UCSD-AML1 (cell line): ENCODE results near the gene PRAMEF12.
"Not testable (repeated sequence)": the region's sequence is repeated elsewhere in the genome, so short reads cannot be mapped to it uniquely, and the experiment has no call there.

Experiments
- DNase-seq: peaks from one replicate; lab custom pipeline; 2025; ENCODE audit not compliant: unreplicated experiment; lab: John Stamatoyannopoulos, UW

Gene PRAMEF12

GRCh38 chr1:12770620-12771019 lies 2.9 kb upstream of the PRAMEF12 start:
- DNase-seq = no peak

DNA sequence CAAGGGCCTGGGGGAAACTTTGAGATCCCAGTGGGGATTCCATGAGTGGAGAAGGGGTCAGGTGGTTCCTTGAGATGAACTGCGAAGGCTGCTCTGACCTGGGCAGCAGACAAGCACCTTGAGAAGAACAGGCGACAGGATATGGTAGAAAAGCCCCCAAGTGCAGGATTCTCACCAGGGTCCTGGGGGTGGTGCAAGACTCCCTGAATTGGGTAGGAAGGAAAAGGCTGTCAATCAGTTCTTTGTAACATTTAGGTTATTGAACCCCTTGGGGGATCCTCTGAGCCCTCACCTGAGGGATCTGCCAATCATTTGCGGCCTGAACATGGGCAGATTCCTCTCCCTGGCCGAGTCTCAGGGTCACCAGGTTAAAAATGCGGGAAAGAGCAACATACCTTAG lies 2.4 kb upstream of the PRAMEF12 start:
- no peak for DNase-seq

DNA sequence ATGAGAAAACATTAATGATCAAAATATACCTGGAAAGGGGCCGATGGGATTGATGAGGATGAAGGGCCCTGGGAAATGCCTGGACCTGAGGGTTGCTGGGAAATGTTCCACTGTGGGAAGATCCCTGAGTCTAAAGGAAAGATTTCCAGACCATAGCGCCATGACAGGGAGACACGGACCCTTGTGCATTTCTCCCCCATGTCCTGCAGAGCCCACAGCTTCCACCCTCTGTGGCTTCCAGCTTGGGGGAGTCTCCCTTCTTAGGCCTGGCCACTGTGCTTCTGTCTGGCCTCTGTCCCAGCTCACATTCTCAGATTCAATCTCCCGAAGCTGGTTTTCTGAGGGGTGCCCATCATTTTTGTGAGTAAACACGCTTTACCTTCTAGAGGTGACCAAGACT lies 1.0 kb upstream of the PRAMEF12 start:
- no peak for DNase-seq

DNA sequence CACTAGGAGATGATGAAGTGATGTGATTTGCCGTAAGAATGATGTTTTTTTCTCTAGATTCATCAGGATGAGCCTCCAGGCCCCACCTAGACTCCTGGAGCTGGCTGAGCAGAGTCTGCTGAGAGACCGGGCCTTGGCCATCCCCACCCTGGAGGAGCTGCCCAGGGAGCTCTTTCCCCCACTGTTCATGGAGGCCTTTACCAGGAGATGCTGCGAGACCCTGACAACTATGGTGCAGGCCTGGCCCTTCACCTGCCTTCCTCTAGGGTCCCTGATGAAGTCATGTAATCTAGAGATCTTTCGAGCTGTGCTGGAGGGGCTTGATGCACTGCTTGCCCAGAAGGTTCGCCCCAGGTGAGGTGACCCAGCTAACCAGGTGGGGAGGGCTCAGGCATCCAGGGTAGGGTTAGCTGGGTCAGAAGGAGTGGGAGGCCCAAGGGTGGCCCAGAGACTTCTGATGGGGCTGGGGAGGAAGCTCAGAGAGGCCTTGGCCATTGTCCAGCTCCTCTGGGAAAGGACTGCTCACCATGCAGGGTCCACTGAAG lies 1.3 kb downstream of the PRAMEF12 start:
- no peak for DNase-seq

GRCh38 chr1:12775443-12775842 lies 1.9 kb downstream of the PRAMEF12 start:
- DNase-seq = no peak

- no peak for DNase-seq
Observed at GRCh38 chr1:12776801-12777557, 3.4 kb downstream of the PRAMEF12 start.

DNA sequence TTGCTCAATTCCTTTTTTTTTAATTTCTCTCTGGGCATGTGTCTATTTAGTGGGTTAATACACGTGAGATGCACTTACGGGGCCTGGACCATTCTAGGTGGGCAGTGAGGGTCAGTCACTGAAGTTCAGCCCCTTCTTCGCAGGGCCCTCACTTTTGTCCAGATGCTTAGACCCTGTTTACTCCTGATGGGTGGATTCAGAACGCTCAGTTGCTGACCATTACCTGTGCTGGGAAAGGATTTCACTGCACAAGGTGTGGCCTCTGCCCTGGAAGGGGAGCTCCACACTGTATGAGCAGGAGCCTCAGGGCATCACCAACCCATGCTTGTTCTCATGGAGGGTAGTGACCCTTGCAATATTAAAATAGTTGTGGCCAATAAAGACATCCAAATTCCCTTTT lies 4.5 kb downstream of the PRAMEF12 start:
- DNase-seq = no peak

DNA sequence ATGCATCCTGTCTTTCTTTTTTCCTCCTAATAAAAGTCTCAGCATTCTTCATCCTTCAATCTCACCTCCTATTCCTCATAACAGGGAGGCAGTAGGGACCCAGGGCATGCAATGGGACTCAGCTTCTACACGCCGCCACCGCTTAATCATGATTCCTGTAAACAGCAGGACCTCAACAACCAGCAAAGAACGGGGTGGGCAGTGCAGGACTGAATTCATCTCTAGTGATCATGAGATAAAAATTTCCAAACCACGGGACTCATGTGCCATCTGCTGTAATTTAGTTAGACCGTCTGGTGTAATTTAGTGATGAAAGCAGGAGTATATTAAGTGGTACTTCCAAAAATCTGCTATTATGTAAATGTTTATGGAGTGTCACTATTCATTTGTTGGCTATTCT lies 5.4 kb downstream of the PRAMEF12 start:
- DNase-seq = no peak

DNA sequence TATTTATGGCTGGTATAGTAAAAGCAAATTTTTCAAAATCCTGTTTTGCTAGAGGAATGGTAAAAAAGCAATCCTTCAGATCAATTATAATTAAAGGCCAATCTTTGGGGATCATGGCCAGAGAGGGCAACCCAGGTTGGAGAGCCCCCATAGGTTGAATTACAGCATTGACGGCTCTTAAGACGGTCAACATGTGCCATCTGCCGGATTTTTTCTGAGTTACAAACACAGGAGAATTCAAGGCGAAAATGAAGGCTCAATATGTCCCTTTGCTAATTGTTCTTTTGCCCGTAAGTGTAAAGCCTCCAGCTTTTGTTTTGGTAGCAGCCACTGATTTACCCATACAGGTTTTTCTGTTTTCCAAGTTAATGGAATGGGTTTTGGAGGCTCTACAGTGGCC lies 8.0 kb downstream of the PRAMEF12 start:
- DNase-seq = not testable (repeated sequence)

DNA sequence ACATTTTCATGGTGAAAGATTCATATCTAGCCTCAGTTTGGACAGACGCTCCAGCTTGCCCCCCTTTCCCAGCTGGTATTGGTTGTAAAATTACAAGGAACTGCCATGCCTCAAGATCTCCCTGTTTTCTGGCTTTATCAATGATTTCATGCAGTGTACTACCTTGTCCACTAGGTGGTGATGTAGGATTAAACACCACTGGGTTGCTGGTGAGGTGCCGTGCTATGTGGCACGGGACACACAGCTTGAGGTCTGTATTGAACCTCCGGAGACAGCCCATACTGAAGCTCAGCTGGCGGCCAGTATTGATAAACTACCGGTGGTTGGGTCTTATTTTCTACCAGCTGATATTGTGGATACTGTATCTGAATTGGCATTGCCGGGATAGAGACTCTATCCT lies 10.2 kb downstream of the PRAMEF12 start:
- DNase-seq = not testable (repeated sequence)

DNA sequence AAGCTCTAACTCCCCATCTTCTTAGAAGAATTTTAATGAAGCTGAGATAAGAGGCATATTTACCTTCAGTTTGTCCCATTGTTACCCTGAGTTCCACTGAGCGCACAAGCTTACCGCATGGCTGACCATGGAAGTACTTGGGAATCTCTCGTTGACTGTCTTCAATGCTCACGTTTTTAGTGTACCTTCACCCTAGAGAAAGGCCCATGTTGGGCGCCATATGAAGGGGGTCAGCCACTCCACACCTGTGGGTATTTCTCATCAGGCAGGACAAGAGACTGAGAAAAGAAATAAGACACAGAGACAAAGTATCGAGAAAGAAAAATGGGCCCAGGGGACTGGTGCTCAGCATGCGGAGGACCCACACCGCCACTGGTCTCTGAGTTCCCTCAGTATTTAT lies 11.2 kb downstream of the PRAMEF12 start:
- not testable (repeated sequence) for DNase-seq

GRCh38 chr1:12791097-12791496 lies 17.6 kb downstream of the PRAMEF12 start, which contains the start of gene PRAMEF1:
TSS of gene PRAMEF1 (plus strand) at chr1:12791397. CDS start at chr1:12793228, 1,831 bp downstream.
- not testable (repeated sequence) for DNase-seq

DNA sequence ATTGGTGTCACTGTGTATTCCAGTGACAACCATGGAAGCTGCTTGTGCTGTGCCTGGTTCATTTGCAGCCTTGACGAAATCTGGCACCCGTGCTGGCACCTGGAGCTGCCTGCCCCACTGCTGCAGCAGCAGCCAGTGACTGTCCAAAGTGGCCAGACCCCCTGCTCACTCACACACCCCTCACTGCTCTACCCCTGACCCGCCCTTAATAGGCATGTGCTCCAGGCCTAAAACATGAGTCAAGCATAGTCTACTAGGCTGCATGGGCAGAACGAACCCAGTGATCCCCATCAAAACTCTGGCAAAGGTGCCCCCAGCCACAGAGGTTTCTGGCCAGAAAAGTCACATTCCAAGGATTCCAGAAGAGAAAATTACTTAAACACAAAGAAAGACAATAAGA lies 25.4 kb downstream of the PRAMEF12 start:
- no peak for DNase-seq

DNA sequence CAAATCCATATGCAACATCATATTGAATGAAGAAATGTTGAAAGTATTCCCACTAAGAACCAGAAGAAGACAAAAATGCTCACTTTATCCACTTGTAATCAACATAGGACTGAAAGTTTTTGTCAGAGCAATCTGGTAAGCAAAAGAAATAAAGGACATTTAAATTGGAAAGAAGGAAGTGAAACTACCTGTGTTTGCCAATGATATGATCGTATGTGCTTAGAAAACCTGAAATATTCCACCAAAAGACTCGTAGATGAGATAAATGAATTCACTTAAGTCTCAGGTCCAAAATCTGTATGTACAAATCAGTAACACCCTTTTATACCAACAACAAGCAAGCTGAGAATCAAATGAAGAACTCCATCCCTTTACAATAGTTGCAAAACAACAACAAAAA lies 26.2 kb downstream of the PRAMEF12 start:
- no peak for DNase-seq

- no peak for DNase-seq
Observed at GRCh38 chr1:12809933-12810332, 36.4 kb downstream of the PRAMEF12 start.

- no peak for DNase-seq
Observed at GRCh38 chr1:12810691-12811408, 37.3 kb downstream of the PRAMEF12 start.

DNA sequence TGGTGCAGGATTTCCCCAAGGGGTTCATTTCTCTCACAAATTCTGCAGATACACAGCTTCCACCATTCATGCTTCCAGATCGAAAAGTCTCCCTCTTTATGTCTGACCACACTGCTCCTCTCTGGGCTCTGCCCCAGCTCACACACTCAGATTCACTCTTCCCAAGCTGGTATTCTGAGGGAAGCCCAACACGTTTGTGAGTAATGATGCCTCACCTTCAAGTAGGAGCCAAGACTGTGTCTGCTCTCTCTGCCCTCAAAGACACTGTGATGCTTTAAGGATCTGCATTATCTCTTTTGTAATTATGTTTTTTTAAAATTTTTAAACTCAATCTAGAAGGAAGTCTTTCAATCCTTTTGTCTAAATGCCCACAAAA lies 37.9 kb downstream of the PRAMEF12 start:
- no peak for DNase-seq

GRCh38 chr1:12819061-12819460 lies 45.5 kb downstream of the PRAMEF12 start:
- not testable (repeated sequence) for DNase-seq
